Karpas-422 (cell line): Measurements from ENCODE around the gene EP400. TPM values are rescaled to one million over a fixed set of nuclear protein-coding genes. Genes with fewer than 3 reads are reported as not detected.
"Not testable (repeated sequence)": the region's sequence is repeated elsewhere in the genome, so short reads cannot be mapped to it uniquely, and the experiment has no call there.

Source experiments
- DNase-seq: peaks from one replicate; pipeline ENCODE4 v3.0.0-alpha.2; 2015
- H2AFZ ChIP-seq: fragments of 200-600 bp; sonication (generic); 2 replicates; pipeline ENCODE4 v1.6.1; 2014; ENCODE audit warnings: antibody characterized with exemption, low read length, mixed read lengths
- H3K27ac ChIP-seq: fragments of 200-600 bp; sonication (generic); 2 replicates; pipeline ENCODE4 v1.5.1; 2014; ENCODE audit warnings: mild to moderate bottlenecking, low read length, moderate library complexity
- H3K27me3 ChIP-seq: fragments of 200-600 bp; sonication (generic); 2 replicates; pipeline ENCODE4 v1.6.1; 2014; ENCODE audit warnings: low read length, mixed read lengths
- H3K36me3 ChIP-seq: fragments of 200-600 bp; sonication (generic); 2 replicates; pipeline ENCODE4 v1.6.1; 2014; ENCODE audit warnings: low read length, mixed read lengths; ENCODE audit not compliant: insufficient read depth
- H3K4me1 ChIP-seq: fragments of 200-600 bp; sonication (generic); 2 replicates; pipeline ENCODE4 v1.6.1; 2014; ENCODE audit warnings: mild to moderate bottlenecking, low read length, mixed read lengths
- H3K4me2 ChIP-seq: fragments of 200-600 bp; sonication (generic); 2 replicates; pipeline ENCODE4 v1.6.1; 2014; ENCODE audit warnings: low read length, low read depth, mild to moderate bottlenecking; ENCODE audit not compliant: poor library complexity, severe bottlenecking
- H3K4me3 ChIP-seq: fragments of 200-600 bp; sonication (generic); 2 replicates; pipeline ENCODE4 v1.5.1; 2014; ENCODE audit warnings: mild to moderate bottlenecking, antibody characterized with exemption, low read length, mixed read lengths
- H3K79me2 ChIP-seq: fragments of 200-600 bp; sonication (generic); 2 replicates; pipeline ENCODE4 v1.6.1; 2014; ENCODE audit warnings: mild to moderate bottlenecking, low read length, mixed read lengths
- H3K9ac ChIP-seq: fragments of 200-600 bp; sonication (generic); 2 replicates; pipeline ENCODE4 v1.6.0; 2014; ENCODE audit warnings: low read length
- H3K9me2 ChIP-seq: fragments of 200-600 bp; sonication (generic), shearing (Covaris generic); replicated peaks from 2 replicates; pipeline ENCODE4 v1.6.0; 2014; ENCODE audit warnings: mild to moderate bottlenecking, low read length, moderate library complexity; ENCODE audit not compliant: insufficient read depth
- H3K9me3 ChIP-seq: fragments of 300-700, 200-600 bp; sonication (generic); 2 replicates; pipeline ENCODE4 v1.6.1; 2014; ENCODE audit warnings: low read length, mixed read lengths
- H4K20me1 ChIP-seq: fragments of 200-600 bp; sonication (generic); 2 replicates; pipeline ENCODE4 v1.6.1; 2014; ENCODE audit warnings: mild to moderate bottlenecking, antibody characterized with exemption, low read length, low read depth; ENCODE audit not compliant: insufficient read depth
- total RNA-seq: library from RNA; depleted of rRNA; stranded (reverse); fragments of >200 nt; shearing (Covaris generic); gene quantifications from 2 replicates; pipeline ENCODE4 v1.2.3, GENCODE V29; 2014; ENCODE audit warnings: low replicate concordance

The EP400 gene
- total RNA-seq, 1 experiment from 2014 or later: 13.7 TPM

DNA sequence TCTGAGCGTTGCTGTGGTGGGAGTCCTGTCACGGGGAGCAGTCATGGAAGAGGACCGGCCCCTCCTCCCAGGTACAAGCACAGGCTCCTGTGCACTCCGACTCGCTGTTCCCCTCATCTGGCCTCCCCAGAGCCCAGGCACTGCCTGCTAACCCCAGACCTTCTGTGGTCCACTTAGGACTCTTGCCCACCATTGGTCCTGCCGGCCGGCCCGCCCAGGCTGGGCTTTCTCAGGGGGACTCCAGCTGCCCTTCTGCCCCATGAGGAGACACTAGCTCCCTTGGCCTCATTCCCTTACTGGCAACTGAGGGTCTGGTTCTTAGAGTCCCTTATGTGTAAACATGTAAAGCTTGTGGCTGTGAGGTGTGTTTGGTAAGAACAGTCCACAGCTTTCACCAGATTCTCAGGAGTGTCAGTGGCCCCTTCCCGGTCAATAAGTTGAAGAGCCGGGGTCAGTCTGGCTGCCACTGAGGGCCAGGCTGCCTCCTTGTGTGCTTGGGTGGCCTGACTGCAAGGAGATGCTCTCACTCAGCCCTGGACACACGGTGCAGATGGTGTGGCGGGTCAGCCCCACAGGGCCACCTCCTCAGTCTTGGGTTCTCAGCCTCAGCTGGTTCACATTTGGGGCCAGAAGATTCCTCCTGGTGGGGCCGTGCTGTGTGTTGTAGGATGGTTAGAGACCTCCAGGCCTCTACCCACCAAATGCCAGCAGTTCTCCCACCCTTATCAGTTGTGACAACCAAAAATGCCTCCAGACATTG lies 150.7 kb downstream of the EP400 start:
- no peak for DNase-seq
- no peak overlapping the region for H3K9ac ChIP-seq
- peaks cover 22% of the 10 kb centered on the region for H3K36me3 ChIP-seq
- no peaks in the 10 kb centered on the region for H3K4me1 ChIP-seq
- H3K27ac ChIP-seq: no peak overlapping the region
- H3K4me3 ChIP-seq: no peak overlapping the region
- H3K9me2 ChIP-seq: no peaks in the 10 kb centered on the region
- 0 out of 2 replicates have a peak, but pooled peaks cover 3% of the 10 kb centered on the region for H4K20me1 ChIP-seq
- H3K79me2 ChIP-seq: peaks cover 36% of the 10 kb centered on the region
- no peak overlapping the region for H3K4me2 ChIP-seq
- H3K9me3 ChIP-seq: no peaks in the 10 kb centered on the region
- no peak overlapping the region for H2AFZ ChIP-seq
- H3K27me3 ChIP-seq: no peaks in the 10 kb centered on the region

DNA sequence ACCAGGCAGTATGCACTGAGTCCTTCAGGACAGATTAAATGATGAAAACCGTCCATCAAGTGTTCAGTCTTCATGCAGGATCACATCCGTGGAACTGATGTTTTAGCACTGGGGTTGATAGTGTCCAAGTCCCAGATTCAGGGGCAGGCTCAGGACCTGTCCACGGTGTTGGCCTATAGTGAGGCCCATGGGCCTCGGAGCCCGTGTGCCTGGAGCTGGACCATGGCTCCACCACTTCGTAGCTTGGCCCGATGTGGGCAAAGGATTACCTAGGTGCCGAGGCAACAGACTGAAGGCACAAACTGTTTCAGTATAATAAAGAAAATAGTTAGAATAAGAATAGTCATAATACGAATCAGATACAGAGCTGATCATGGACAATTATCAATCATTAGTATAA lies 152.6 kb downstream of the EP400 start:
- Histone ChIP-seq H3K9me3 (no peaks in the 10 kb centered on the region), H3K9me2 (no peaks in the 10 kb centered on the region), H3K79me2 (peaks cover 23% of the 10 kb centered on the region), H3K4me1 (no peaks in the 10 kb centered on the region), H3K4me3 (no peak overlapping the region), H3K9ac (no peak overlapping the region), H3K36me3 (peaks cover 5% of the 10 kb centered on the region; the same call in 1 of the 2 replicates), H4K20me1 (0 out of 2 replicates have a peak, but pooled peaks cover 3% of the 10 kb centered on the region), H3K27ac (no peak overlapping the region), H3K27me3 (no peaks in the 10 kb centered on the region), H3K4me2 (no peak overlapping the region), H2AFZ (no peak overlapping the region)
- DNase-seq: no peak

DNA sequence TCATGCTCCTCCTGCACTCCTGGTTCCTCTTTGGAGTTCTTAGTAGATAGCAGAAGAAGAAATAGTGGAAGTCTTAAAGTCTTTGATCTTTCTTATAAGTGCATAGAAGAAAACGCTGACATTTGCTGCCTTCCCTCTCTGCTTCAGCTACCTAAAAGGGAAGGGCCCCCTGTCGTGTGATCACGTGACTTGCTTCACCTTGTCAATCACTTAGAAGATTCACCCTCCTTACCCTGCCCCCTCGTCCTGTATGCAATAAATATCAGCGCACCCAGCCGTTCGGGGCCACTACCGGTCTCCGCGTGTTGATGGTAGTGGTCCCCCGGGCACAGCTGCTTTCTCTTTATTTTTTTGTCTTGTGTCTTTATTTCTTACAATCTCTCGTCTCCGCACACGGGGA lies 153.3 kb downstream of the EP400 start:
- not testable (repeated sequence) for H3K4me1 ChIP-seq, DNase-seq

DNA sequence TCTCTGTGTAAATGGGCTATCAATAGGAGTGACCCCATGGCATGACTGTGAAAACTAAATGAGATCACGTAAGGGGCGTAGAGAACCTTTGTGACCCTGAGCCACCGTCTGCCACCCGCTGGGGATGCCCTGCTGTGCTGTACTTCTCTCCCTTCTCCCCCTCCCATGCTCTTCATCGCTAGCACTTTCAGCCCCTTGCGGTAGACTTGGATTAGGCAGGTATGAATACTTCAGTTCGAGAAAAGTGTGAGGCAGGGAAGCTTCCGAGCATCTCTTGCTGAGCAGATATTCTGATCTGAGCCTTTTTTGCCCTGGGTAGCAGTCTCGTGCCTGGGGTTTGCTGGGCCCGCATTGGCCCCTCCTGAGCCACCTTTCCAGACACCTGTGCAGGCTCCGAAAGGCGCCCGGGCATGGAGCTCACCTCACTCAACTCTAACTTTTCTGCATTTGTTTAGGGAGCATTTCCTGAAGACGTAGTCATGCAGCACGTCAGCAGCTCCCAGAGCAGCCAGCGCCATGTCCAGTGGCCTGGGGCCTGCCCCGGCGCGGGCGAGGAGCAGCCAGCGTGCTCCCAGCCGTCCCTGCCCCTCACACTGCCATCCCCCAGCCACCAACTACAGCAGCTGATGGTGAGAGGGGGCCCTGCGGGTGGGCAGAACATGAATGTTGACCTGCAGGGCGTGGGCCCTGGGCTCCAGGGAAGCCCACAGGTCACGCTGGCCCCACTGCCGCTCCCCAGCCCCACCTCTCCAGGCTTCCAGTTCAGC lies 154.0 kb downstream of the EP400 start:
- no peak overlapping the region for H2AFZ ChIP-seq
- no peak overlapping the region for H3K27ac ChIP-seq
- H4K20me1 ChIP-seq: 0 out of 2 replicates have a peak, but pooled peaks cover 3% of the 10 kb centered on the region
- H3K9me3 ChIP-seq: no peaks in the 10 kb centered on the region
- no peak overlapping the region for H3K9ac ChIP-seq
- no peak overlapping the region for H3K4me2 ChIP-seq
- H3K4me1 ChIP-seq: no peaks in the 10 kb centered on the region
- no peaks in the 10 kb centered on the region for H3K36me3 ChIP-seq
- H3K79me2 ChIP-seq: peaks cover 21% of the 10 kb centered on the region
- H3K4me3 ChIP-seq: no peak overlapping the region
- H3K9me2 ChIP-seq: no peaks in the 10 kb centered on the region
- H3K27me3 ChIP-seq: no peaks in the 10 kb centered on the region
- no peak for DNase-seq

More for the DNA sequence above, 153.3 kb downstream of the EP400 start:
- H4K20me1 ChIP-seq, H3K9me3 ChIP-seq, H3K36me3 ChIP-seq, H3K27ac ChIP-seq, H3K27me3 ChIP-seq, H2AFZ ChIP-seq, H3K9ac ChIP-seq, H3K9me2 ChIP-seq, H3K4me2 ChIP-seq, H3K4me3 ChIP-seq: not testable (repeated sequence)
- H3K79me2 ChIP-seq: peaks cover 16% of the 10 kb centered on the region

DNA sequence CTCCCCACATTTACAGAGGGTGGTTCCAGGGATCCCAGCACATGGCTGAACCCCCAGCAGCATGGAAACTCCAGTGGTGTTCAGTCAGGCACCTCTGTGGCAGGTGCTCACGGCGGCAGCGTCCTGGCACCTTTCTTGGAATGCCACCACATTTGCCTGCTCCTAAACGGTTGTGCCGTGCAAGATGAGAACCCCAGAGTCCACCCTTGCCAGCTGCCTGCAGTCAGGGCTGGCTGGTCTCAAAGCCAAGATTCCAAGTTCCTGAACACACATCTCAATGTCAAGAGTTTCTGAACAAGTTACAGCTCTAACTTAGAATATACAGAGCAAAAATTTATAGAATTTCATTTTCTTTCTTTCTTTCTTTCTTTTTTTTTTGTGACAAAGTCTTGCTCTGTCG lies 155.7 kb downstream of the EP400 start:
- Histone ChIP-seq H3K4me2 (no peak overlapping the region), H3K9ac (no peak overlapping the region), H3K9me3 (no peaks in the 10 kb centered on the region), H3K4me3 (no peak overlapping the region), H3K36me3 (no peaks in the 10 kb centered on the region), H3K27me3 (no peaks in the 10 kb centered on the region), H2AFZ (no peak overlapping the region), H3K27ac (no peak overlapping the region), H3K4me1 (no peaks in the 10 kb centered on the region), H4K20me1 (0 out of 2 replicates have a peak, but pooled peaks cover 3% of the 10 kb centered on the region), H3K9me2 (no peaks in the 10 kb centered on the region), H3K79me2 (peaks cover 17% of the 10 kb centered on the region)
- DNase-seq: no peak

DNA sequence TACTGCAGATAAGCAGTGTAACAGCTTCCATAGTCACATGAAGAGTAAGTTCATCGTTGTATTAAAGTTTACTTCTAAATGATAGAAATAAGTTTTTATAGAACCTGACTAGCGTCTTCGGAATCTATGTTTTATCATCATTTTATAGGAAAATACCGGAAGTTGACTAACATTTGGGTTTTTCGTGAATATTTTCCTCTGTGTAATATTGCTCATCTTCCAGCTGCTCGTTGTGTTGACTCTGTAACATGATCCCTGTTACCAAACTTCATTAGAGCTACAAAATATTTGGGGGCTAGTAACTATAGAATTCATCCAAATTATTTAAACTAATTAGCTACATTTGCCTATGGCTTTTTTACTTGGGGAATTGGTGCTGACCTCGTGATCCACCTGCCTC lies 157.2 kb downstream of the EP400 start:
- Histone ChIP-seq H3K4me3 (no peak overlapping the region), H3K27ac (no peak overlapping the region), H3K4me2 (no peak overlapping the region), H2AFZ (no peak overlapping the region), H3K79me2 (peaks cover 11% of the 10 kb centered on the region), H4K20me1 (0 out of 2 replicates have a peak, but pooled peaks cover 3% of the 10 kb centered on the region), H3K36me3 (no peaks in the 10 kb centered on the region), H3K27me3 (no peaks in the 10 kb centered on the region), H3K4me1 (no peaks in the 10 kb centered on the region), H3K9me2 (no peaks in the 10 kb centered on the region), H3K9me3 (no peaks in the 10 kb centered on the region), H3K9ac (no peak overlapping the region)
- no peak for DNase-seq

DNA sequence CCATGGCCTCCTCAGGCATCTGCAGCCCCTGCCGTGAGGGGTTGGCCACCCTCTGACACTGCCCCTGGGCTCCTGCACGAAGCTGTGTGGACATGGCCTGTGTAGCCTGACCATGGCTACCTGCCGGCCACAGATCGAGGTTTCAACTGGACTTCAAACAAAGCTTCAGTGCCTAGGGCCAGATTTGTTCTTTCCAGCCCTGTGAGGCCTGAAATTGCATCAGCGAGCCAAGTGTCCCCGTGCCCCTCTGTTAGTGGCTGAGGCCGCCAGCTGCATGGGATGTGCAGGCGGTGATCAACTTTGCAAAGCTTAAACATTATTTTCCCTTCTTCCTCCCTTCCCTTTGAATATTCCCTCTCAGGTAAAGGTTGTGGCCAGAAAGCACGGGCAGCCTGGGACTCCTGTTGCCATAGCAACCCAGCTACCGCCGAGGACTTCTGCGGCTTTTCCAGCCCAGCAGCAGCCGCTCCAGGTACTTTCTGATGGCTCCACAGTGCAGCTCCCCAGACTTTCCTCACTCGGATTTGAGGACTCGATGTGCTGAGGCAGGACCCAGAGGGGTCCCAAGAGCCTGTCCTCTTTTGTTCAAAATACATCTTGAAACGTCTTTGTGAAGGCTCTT lies 158.6 kb downstream of the EP400 start:
- DNase-seq: no peak
- no peaks in the 10 kb centered on the region for H3K27me3 ChIP-seq
- H3K27ac ChIP-seq: no peak overlapping the region
- no peak overlapping the region for H2AFZ ChIP-seq
- H3K79me2 ChIP-seq: peaks cover 11% of the 10 kb centered on the region
- no peaks in the 10 kb centered on the region for H3K9me2 ChIP-seq
- no peak overlapping the region for H3K4me2 ChIP-seq
- no peaks in the 10 kb centered on the region for H3K9me3 ChIP-seq
- H3K36me3 ChIP-seq: peaks cover 2% of the 10 kb centered on the region; the same call in 1 of the 2 replicates
- no peaks in the 10 kb centered on the region for H3K4me1 ChIP-seq
- H3K4me3 ChIP-seq: no peak overlapping the region
- no peak overlapping the region for H3K9ac ChIP-seq
- H4K20me1 ChIP-seq: 0 out of 2 replicates have a peak, but pooled peaks cover 3% of the 10 kb centered on the region

DNA sequence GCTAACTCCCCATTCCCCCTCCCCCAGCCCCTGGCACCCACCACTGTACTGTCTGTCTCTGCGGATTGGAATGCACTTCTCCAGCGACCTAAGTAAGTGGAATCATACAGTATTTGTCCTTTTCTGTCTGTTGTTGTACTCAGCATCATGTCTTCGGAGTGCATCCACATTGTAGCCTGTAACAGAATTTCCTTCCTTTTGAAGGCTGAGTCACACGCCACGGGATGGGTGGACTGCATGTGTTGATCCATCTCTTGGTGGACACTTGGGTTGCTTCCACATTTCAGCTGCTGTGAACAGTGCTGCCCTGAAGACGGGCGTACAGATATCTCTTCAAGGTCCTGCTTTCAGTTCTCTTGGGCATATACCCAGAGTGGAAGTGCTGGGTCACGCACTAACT lies 160.0 kb downstream of the EP400 start:
- H4K20me1 ChIP-seq: no peaks in the 10 kb centered on the region

More for the DNA sequence above, 160.0 kb downstream of the EP400 start:
- Histone ChIP-seq H3K9ac (no peak overlapping the region), H3K27ac (no peak overlapping the region), H3K4me3 (no peak overlapping the region), H3K36me3 (peaks cover 13% of the 10 kb centered on the region; the same call in 1 of the 2 replicates), H3K4me2 (no peak overlapping the region), H3K79me2 (peaks cover 11% of the 10 kb centered on the region), H2AFZ (no peak overlapping the region), H3K9me3 (no peaks in the 10 kb centered on the region), H3K9me2 (no peaks in the 10 kb centered on the region), H3K27me3 (no peaks in the 10 kb centered on the region), H3K4me1 (no peaks in the 10 kb centered on the region)
- DNase-seq: no peak
